Measurements from ENCODE around the gene GRIP1.

DNA sequence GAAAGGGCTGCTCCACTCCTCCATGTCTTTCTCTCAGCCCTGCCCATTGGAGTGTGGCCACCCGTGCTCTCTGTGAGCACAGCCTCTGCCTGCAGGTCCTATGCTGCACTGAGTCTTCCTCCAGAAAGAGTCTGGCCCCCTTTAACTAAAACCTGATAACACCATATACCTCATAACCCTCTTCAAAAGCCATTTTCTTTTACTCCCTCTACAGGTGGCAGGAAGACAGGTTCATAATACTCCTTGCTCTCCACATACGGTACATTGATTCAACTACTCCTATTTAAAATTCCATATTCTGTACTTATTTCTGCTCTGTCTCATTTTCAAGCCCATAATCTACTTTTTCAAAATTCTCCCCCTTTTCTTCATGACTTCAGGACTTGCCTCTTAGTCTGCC is 232.6 kb downstream of the GRIP1 start:
- no peak for TF ChIP-seq TAF1 (IDR thresholded peaks at IDR 0.05; ENCODE audit: borderline replicate concordance, low read depth, low read length)
- no peak for TF ChIP-seq POLR2A (IDR thresholded peaks at IDR 0.05; ENCODE audit: low read depth, low read length)
- TF ChIP-seq POLR2AphosphoS5 (IDR thresholded peaks at IDR 0.05; ENCODE audit: low read depth, low read length): no peak
